Raji (cell line): ENCODE data around the gene TSPAN4.

Source experiments
- POLR2A ChIP-seq: IDR thresholded peaks from 2 replicates; pipeline ENCODE4 v1.6.1; 2011; ENCODE audit warnings: low read depth, low read length, control low read depth; ENCODE audit not compliant: insufficient read depth

Gene TSPAN4

GRCh38 chr11:868394-868793, 25.7 kb downstream of the TSPAN4 start:
- no peak for TF ChIP-seq POLR2A

- TF ChIP-seq POLR2A: no peak
These were observed 26.1 kb downstream of the TSPAN4 start for GRCh38 chr11:868802-869201.

- TF ChIP-seq POLR2A: no peak
These were observed 26.9 kb downstream of the TSPAN4 start for GRCh38 chr11:869399-870126.

- no peak for TF ChIP-seq POLR2A
These were observed 27.4 kb downstream of the TSPAN4 start for GRCh38 chr11:870127-870413.

- TF ChIP-seq POLR2A: no peak
These were observed 27.8 kb downstream of the TSPAN4 start for GRCh38 chr11:870418-870817.

- no peak for TF ChIP-seq POLR2A
These were observed 28.8 kb downstream of the TSPAN4 start for GRCh38 chr11:871472-871871.

- no peak for TF ChIP-seq POLR2A
These were observed 30.1 kb downstream of the TSPAN4 start for GRCh38 chr11:872799-873198.

GRCh38 chr11:873706-874105, 31.1 kb downstream of the TSPAN4 start:
- no peak for TF ChIP-seq POLR2A

- TF ChIP-seq POLR2A: no peak
These were observed 32.6 kb downstream of the TSPAN4 start for GRCh38 chr11:875203-875602.

- TF ChIP-seq POLR2A: no peak
These were observed 33.2 kb downstream of the TSPAN4 start for GRCh38 chr11:875769-876301.

- TF ChIP-seq POLR2A: no peak
These were observed 33.9 kb downstream of the TSPAN4 start for GRCh38 chr11:876545-876944.

GRCh38 chr11:877565-877964, 34.9 kb downstream of the TSPAN4 start:
- TF ChIP-seq POLR2A: no peak

- no peak for TF ChIP-seq POLR2A
These were observed 37.8 kb downstream of the TSPAN4 start for GRCh38 chr11:880447-880846.

GRCh38 chr11:882596-882995, 39.9 kb downstream of the TSPAN4 start:
- TF ChIP-seq POLR2A: no peak

GRCh38 chr11:883527-883926, 40.9 kb downstream of the TSPAN4 start:
- no peak for TF ChIP-seq POLR2A

- no peak for TF ChIP-seq POLR2A
These were observed 42.0 kb downstream of the TSPAN4 start for GRCh38 chr11:884578-885070.

- TF ChIP-seq POLR2A: no peak
These were observed 43.9 kb downstream of the TSPAN4 start for GRCh38 chr11:886568-886967.
